Measurements from ENCODE around the gene EPHA7.

The EPHA7 gene

GRCh38 chr6:93325761-93326160 is 93.6 kb downstream of the EPHA7 start:
- DNase-seq (ENCODE audit: low read depth in 2 of 2, low spot score in 1 of 2) = no peak

- no peak for DNase-seq (ENCODE audit: low read depth in 2 of 2, low spot score in 1 of 2)
Observed at GRCh38 chr6:93323630-93324029, 95.7 kb downstream of the EPHA7 start.

- no peak for DNase-seq (ENCODE audit: low read depth in 2 of 2, low spot score in 1 of 2)
Observed at GRCh38 chr6:93322651-93323050, 96.7 kb downstream of the EPHA7 start.

GRCh38 chr6:93319304-93319703 is 100.1 kb downstream of the EPHA7 start:
- no peak for DNase-seq (ENCODE audit: low read depth in 2 of 2, low spot score in 1 of 2)

DNA sequence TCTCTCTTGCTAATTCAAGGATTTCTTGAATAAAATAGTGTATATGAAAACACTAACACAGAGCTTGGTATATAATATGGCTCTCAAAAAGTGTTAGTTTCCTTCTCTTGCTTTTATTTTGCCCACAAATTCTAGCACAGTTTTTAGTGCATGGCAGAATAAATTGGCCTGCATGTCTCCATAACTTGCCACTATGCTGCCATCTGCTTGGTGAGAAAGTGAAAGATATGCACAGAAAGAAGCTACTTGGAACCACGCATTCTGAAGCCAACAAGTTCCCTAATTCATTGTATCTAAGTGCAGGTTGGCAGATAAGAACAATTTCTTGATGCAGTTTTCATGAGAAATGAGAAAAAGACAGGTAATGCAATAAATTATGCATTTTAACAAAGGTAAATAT is 101.2 kb downstream of the EPHA7 start:
- DNase-seq (ENCODE audit: low read depth in 2 of 2, low spot score in 1 of 2) = no peak

DNA sequence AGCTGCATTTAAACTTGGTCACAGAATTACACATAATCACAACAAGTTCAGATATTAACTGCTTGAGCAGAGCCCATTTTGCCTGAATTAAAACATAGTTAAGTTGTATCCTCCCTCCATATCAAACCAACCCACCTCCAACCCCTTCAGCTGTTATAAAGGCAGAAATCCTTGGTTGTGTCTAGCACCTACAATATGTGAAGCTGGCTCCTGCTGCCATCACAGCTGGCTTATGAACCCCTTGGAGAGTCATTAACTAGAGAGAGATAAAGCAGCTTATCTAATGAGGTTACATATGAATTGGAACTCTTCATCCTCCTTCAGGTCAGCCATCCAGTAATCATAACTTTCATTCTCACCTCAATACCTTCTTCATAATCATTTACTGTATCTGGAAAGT is 101.8 kb downstream of the EPHA7 start:
- no peak for DNase-seq (ENCODE audit: low read depth in 2 of 2, low spot score in 1 of 2)

- DNase-seq (ENCODE audit: low read depth in 2 of 2, low spot score in 1 of 2) = no peak
Observed at GRCh38 chr6:93307505-93308409, 111.6 kb downstream of the EPHA7 start.

DNA sequence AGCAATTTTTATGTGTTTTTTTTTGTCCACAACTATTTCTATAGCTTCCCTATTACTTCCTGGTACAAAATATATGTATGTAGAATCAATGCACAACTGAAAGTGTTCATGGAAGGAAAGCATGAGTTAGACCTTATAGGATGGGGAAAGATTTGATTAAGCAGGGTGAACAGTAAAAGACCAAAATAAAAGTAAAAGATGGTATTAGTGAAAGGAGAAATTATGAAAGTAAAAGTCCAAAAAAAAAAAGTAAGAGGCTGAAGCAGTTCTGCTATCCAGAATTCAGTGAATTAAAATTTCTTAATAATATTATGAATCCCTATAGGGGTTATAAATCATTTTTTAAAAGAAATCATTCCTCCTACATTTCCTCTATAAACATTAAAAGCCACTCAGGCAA is 114.3 kb downstream of the EPHA7 start:
- no peak for DNase-seq (ENCODE audit: low read depth in 2 of 2, low spot score in 1 of 2)

GRCh38 chr6:93304505-93304904 is 114.9 kb downstream of the EPHA7 start:
- DNase-seq (ENCODE audit: low read depth in 2 of 2, low spot score in 1 of 2) = no peak

DNA sequence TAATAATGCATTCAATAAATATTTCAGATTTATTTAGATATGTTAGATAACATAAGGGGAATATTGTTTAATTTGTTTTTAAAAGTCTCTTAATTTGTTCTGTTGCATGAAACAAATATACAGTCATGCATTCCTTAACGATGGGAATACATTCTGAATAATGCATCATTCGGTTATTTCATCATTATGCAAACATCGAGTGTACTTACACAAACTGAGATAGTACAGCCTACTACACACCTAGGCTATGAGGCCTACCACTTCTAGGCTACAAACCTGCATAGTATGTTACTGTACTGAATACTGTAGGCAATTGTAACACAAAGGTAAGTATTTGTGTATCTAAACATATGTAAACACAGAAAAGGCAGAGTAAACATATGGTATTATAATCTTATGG is 118.7 kb downstream of the EPHA7 start:
- DNase-seq (ENCODE audit: low read depth in 2 of 2, low spot score in 1 of 2) = no peak

- DNase-seq (ENCODE audit: low read depth in 2 of 2, low spot score in 1 of 2) = no peak
Observed at GRCh38 chr6:93299622-93300021, 119.7 kb downstream of the EPHA7 start.

- no peak for DNase-seq (ENCODE audit: low read depth in 2 of 2, low spot score in 1 of 2)
Observed at GRCh38 chr6:93295631-93296030, 123.7 kb downstream of the EPHA7 start.

GRCh38 chr6:93294879-93295278 is 124.5 kb downstream of the EPHA7 start:
- DNase-seq (ENCODE audit: low read depth in 2 of 2, low spot score in 1 of 2) = no peak

- DNase-seq (ENCODE audit: low read depth in 2 of 2, low spot score in 1 of 2) = no peak
Observed at GRCh38 chr6:93293872-93294271, 125.5 kb downstream of the EPHA7 start.

DNA sequence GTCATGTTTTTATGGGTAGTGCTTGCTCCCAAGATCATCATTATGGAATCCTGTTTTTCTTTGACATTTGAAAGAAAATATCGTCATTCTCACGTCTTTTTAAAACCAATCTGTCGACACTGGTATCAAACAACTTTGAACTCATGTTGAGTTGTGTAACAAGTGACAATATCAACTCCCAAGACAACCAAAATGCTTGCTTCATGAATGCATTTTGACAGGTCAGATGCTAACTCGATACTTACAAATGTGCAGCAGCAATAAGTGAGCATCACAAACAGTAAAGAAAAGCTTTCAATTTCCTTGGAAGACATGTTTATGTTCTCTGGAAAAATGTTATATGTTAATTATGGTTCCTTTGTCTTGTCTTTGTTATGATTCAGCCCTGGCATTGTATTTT is 125.9 kb downstream of the EPHA7 start:
- DNase-seq (ENCODE audit: low read depth in 2 of 2, low spot score in 1 of 2) = no peak

DNA sequence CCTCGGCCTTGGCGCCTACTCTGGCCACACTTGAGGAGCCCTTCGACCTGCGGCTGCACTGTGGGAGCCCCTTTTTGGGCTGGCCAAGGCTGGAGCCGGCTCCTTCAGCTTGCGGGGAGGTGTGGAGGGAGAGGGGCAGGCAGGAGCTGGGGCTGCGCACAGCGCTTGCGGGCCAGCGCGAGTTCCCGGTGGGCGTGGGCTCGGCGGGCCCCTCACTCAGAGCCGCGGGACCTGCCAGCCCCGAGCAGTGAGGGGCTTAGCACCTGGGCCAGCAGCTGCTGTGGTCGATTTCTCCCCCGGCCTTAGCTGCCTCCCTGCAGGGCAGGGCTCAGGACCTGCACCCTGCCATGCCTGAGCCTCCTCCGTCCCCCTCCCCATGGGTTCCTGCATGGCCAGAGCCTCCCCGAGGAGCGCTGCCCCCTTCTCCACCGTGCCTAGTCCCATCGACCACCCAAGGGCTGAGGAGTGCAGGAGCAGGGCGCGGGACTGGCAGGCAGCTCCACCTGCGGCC is 136.8 kb downstream of the EPHA7 start:
- no peak for DNase-seq (ENCODE audit: low read depth in 2 of 2, low spot score in 1 of 2)

DNA sequence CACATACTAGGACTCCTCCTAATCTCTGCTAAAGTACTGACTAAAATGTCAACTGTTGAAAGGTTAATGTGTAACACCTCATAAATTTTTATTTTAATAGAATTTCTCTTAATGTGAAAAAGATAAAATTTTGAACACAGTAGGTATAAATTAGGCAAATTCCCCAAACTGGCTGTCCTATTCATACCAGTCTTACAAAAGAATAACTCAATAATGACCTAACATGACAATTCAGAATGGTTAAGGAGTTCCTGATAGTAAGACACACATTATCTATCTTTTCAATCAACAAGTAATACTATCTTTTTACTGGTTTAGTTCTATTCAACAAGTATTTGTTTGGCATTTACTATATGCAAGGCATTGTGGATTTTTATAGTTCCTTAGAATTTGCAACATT is 141.1 kb downstream of the EPHA7 start:
- DNase-seq (ENCODE audit: low read depth in 2 of 2, low spot score in 1 of 2) = no peak

DNA sequence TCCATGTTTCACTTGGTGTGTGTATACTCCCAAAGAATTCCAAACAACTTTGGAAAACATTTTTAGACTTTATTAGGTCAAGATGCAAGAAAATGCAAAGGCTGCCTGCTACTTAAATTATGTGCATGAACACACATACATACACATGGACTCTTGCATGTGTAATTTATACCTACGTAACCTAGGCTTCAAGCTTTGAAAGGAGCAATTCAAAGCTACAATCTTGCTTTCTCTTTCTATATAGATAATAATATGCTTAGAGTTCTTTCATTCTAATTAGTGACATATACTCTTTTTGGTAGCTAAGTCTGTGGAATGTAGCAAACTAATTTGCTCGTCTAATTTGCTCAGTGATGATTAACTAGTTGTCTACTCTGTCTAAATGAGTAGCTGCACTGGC is 146.5 kb downstream of the EPHA7 start:
- no peak for DNase-seq (ENCODE audit: low read depth in 2 of 2, low spot score in 1 of 2)

DNA sequence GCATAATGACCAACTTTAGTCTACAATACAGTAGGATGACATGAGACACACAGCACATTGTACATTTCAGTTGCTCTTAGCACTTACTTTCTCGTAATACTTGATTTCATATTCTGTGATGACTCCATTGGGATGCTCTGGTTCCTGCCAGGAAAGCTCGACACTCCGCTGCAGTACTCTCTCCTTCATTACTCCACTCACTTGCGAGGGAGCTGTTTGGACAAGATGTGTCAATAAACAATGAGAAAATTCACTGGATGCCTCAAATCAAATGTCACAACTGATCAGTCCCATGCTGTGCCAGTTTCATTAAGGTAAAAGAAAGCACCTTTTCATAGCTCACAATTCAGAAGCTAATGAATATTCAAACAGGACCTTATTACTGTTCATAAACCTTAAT is 147.1 kb downstream of the EPHA7 start:
- no peak for DNase-seq (ENCODE audit: low read depth in 2 of 2, low spot score in 1 of 2)

GRCh38 chr6:93266116-93266817 is 153.1 kb downstream of the EPHA7 start:
- no peak for DNase-seq (ENCODE audit: low read depth in 2 of 2, low spot score in 1 of 2)

DNA sequence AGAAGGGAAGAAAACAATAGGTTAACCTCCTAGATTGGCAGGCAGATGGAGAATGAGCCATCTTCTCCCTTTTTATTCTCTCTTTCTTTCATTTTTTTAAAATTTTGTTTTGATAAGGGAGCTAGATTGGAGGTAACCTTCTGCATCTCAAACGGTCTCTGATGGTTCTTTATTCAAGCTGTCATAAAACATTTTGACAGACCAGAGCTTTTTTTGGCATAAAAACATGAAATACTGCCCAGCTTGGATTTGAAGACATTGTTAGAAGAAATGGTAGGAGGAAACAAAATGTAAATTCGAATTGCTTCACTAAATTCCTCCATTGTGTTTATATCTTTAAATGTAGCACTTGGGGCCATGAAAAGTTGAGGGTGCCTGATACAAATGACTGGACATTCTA is 158.5 kb downstream of the EPHA7 start:
- no peak for DNase-seq (ENCODE audit: low read depth in 2 of 2, low spot score in 1 of 2)

GRCh38 chr6:93259332-93259731 is 160.0 kb downstream of the EPHA7 start:
- DNase-seq (ENCODE audit: low read depth in 2 of 2, low spot score in 1 of 2) = no peak
